Mesendoderm (in vitro differentiated cells): Measurements from ENCODE around the gene CSNK1G1.
A peak's percentile ranks its signal among the peaks of the same experiment; 100 is the strongest.

Source experiments
- DNase-seq: peaks from one replicate; pipeline ENCODE4 v3.0.0; 2013
- H2AK5ac ChIP-seq: 2 replicates; pipeline ENCODE4 v1.6.1; 2013; ENCODE audit warnings: low read length, inconsistent platforms
- H2BK120ac ChIP-seq: 2 replicates; pipeline ENCODE4 v1.6.1; 2013; ENCODE audit warnings: low read depth, mild to moderate bottlenecking, low read length, moderate library complexity, mixed read lengths
- H2BK15ac ChIP-seq: replicated peaks from 2 replicates; pipeline ENCODE4 v1.6.1; 2013; ENCODE audit warnings: low read depth, mild to moderate bottlenecking, moderate library complexity
- H2BK5ac ChIP-seq: 2 replicates; pipeline ENCODE4 v1.6.1; 2013; ENCODE audit warnings: low read length, inconsistent platforms
- H3K18ac ChIP-seq: 2 replicates; pipeline ENCODE4 v1.6.1; 2013; ENCODE audit warnings: mild to moderate bottlenecking, low read length, mixed read lengths
- H3K23ac ChIP-seq: one replicate; pipeline ENCODE4 v1.6.1; 2013; ENCODE audit warnings: low read length
- H3K27ac ChIP-seq: 2 replicates; pipeline ENCODE4 v1.5.1; 2013; ENCODE audit warnings: low read depth, mild to moderate bottlenecking, inconsistent platforms, low read length, moderate library complexity
- H3K27me3 ChIP-seq: 2 replicates; pipeline ENCODE4 v1.6.1; 2013; ENCODE audit warnings: low read length, control low read depth, mild to moderate bottlenecking, inconsistent platforms; ENCODE audit not compliant: insufficient read depth, poor library complexity
- H3K36me3 ChIP-seq: 2 replicates; pipeline ENCODE4 v1.6.1; 2013; ENCODE audit warnings: low read length, inconsistent platforms; ENCODE audit not compliant: control insufficient read depth, insufficient read depth
- H3K4ac ChIP-seq: one replicate; pipeline ENCODE4 v1.6.1; 2013; ENCODE audit warnings: low read depth, mild to moderate bottlenecking, low read length, moderate library complexity
- H3K4me1 ChIP-seq: 2 replicates; pipeline ENCODE4 v1.6.1; 2013; ENCODE audit warnings: low read depth, low read length, inconsistent platforms; ENCODE audit not compliant: control insufficient read depth
- H3K4me2 ChIP-seq: 2 replicates; pipeline ENCODE4 v1.6.1; 2013; ENCODE audit warnings: low read length
- H3K4me3 ChIP-seq: 2 replicates; pipeline ENCODE4 v1.5.1; 2013; ENCODE audit warnings: mild to moderate bottlenecking, low read length
- H3K56ac ChIP-seq: one replicate; pipeline ENCODE4 v1.6.1; 2013; ENCODE audit warnings: low read length
- H3K79me1 ChIP-seq: 2 replicates; pipeline ENCODE4 v1.6.1; 2013; ENCODE audit warnings: low read length, inconsistent platforms
- H3K79me2 ChIP-seq: 2 replicates; pipeline ENCODE4 v1.6.1; 2013; ENCODE audit warnings: mild to moderate bottlenecking, low read length; ENCODE audit not compliant: control insufficient read depth, insufficient read depth
- H3K9ac ChIP-seq: 2 replicates; pipeline ENCODE4 v1.6.1; 2013; ENCODE audit warnings: low read length, inconsistent platforms
- H4K5ac ChIP-seq: one replicate; pipeline ENCODE4 v1.6.1; 2013; ENCODE audit warnings: low read length
- H4K8ac ChIP-seq: one replicate; pipeline ENCODE4 v1.6.1; 2013; ENCODE audit warnings: low read depth, mild to moderate bottlenecking, control low read depth, low read length, moderate library complexity
- whole genome bisulfite sequencing: extraction: QIAGEN DNeasy Blood & Tissue Kit; methylation state at CpG from one replicate; pipeline ENCODE4 v1.1.7; 2013; ENCODE audit warnings: low lambda C conversion rate, missing lambda C conversion rate; ENCODE audit not compliant: insufficient coverage; ENCODE audit errors: extremely low coverage; 5-methylcytosine and 5-hydroxymethylcytosine counted together

Gene CSNK1G1

DNA sequence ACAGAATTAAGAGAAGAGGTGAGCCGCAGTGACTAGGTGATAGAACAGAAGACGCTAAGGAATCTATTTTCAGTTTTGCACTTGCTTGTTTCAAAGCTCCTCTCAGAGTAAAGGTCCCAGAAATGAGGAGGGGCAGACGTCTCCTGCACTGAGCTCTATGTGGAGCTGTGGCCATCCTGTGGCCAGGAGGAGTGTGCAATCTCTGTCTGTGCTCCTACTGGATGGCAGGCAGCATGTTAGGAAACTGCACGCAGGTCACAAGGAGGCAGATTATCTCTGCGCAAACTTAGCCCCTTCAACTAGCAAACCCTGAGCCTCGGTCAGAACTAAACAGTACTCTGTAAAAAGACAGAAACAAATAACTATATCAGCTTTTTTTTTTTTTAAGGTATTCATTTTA lies 162.0 kb downstream of the CSNK1G1 start:
- Histone ChIP-seq H2BK15ac (no peak overlapping the region), H3K27ac (no peak overlapping the region), H3K9ac (no peak overlapping the region), H2BK5ac (no peak overlapping the region), H3K36me3 (no peaks in the 10 kb centered on the region), H3K79me2 (no peaks in the 10 kb centered on the region), H3K4me3 (no peak overlapping the region), H2BK120ac (no peak overlapping the region), H3K4me1 (no peaks in the 10 kb centered on the region), H3K23ac (no peak overlapping the region), H3K56ac (no peak overlapping the region), H3K18ac (no peak overlapping the region), H2AK5ac (no peak overlapping the region), H3K4ac (no peak overlapping the region), H3K27me3 (no peaks in the 10 kb centered on the region), H3K79me1 (no peaks in the 10 kb centered on the region), H3K4me2 (no peak overlapping the region), H4K5ac (no peak overlapping the region), H4K8ac (no peak overlapping the region)
- DNase-seq: peak; percentile 37
- WGBS: no CpG with 5 or more reads among the region's 6 CpGs

DNA sequence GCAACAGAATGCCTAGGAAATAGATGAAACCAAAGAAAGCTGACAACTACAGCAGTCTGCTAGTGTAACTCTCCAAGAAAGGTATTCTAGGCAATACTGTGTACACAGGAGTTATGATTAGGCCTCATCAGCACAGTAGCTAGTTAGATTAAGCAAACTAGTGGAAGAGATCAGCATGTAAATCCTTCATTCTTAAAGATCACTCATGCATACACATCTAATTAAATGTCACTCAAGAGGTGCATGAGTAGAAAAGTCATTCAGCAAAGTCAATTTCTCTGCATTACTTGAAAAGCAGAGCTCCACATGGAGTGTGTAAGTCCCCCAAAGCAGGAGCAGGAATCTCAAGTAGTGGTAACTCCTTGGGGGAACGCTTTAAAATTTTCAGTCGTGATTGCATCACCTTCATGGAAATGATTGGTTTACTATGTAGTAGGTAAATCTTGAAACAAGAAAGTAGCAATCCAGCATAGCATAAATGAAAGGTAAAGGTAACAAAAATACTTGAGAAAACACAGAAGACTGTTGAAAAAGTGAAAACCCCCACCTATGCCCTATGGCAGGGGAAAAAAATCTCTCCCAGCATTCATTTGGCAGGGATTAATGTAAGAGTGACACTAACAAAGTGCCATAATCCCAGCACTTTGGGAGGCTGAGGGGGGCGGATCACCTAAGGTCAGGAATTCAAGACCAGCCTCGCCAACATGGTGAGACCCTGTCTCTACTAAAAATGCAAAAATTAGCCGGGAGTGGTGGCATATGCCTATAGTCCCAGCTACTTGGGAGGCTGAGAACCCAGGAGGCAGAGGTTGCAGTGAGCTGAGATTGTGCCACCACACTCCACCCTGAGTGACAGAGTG lies 163.8 kb downstream of the CSNK1G1 start:
- Histone ChIP-seq H3K4me1 (no peaks in the 10 kb centered on the region), H3K4me3 (no peak overlapping the region), H3K18ac (no peak overlapping the region), H3K79me2 (no peaks in the 10 kb centered on the region), H2BK5ac (no peak overlapping the region), H4K8ac (no peak overlapping the region), H3K79me1 (no peaks in the 10 kb centered on the region), H3K23ac (no peak overlapping the region), H2BK15ac (no peak overlapping the region), H3K27me3 (no peaks in the 10 kb centered on the region), H3K9ac (no peak overlapping the region), H3K27ac (no peak overlapping the region), H3K4ac (no peak overlapping the region), H3K56ac (no peak overlapping the region), H3K4me2 (no peak overlapping the region), H2AK5ac (no peak overlapping the region), H3K36me3 (no peaks in the 10 kb centered on the region), H2BK120ac (no peak overlapping the region), H4K5ac (no peak overlapping the region)
- no peak for DNase-seq
- WGBS: no CpG with 5 or more reads among the region's 5 CpGs

DNA sequence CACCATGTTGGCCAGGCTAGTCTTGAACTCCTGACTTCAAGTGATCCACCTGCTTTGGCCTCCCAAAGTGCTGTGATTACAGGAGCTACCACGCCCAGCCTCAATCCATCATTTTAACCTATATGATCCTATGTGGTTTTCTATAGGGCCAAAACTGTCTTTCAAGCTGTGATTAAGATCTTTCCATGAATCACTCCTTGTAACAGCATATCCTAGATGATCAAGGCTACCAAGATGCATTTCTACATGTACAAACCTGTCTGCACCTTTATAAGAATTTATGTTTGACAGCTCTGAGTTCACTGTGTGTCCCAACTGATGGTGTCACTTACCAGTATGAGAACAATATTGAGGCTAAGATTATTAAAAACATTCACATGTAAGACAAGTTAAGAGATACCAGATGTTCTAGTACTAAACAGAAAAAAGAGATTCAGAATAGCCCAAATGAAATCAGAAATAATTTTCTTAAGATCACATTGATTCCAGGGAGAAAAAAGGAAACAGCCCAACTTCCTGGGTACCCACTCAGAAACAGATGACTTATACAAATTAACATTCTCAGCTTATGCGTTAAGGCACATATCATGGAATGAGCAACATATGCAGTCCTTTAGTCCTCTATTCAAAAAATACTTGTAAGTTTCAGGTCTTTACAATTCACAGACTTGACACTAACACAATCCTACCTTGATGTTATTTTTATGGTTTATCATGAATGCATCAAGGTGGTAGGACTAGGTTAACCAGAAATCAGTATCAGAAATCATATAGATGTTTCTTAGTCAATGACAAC lies 168.4 kb downstream of the CSNK1G1 start:
- no peak overlapping the region for H3K56ac ChIP-seq
- no peaks in the 10 kb centered on the region for H3K27me3 ChIP-seq
- no peaks in the 10 kb centered on the region for H3K79me1 ChIP-seq
- no peak overlapping the region for H3K4ac ChIP-seq
- H3K23ac ChIP-seq: no peak overlapping the region
- no peak overlapping the region for H3K18ac ChIP-seq
- no peaks in the 10 kb centered on the region for H3K4me1 ChIP-seq
- no CpG with 5 or more reads among the region's 2 CpGs for WGBS
- no peaks in the 10 kb centered on the region for H3K79me2 ChIP-seq
- H4K5ac ChIP-seq: no peak overlapping the region
- no peak overlapping the region for H3K4me2 ChIP-seq
- H3K27ac ChIP-seq: no peak overlapping the region
- H2AK5ac ChIP-seq: no peak overlapping the region
- no peak overlapping the region for H3K9ac ChIP-seq
- no peak overlapping the region for H4K8ac ChIP-seq
- no peak overlapping the region for H2BK5ac ChIP-seq
- H2BK120ac ChIP-seq: no peak overlapping the region
- H3K36me3 ChIP-seq: no peaks in the 10 kb centered on the region
- no peak overlapping the region for H2BK15ac ChIP-seq
- DNase-seq: no peak
- H3K4me3 ChIP-seq: no peak overlapping the region

DNA sequence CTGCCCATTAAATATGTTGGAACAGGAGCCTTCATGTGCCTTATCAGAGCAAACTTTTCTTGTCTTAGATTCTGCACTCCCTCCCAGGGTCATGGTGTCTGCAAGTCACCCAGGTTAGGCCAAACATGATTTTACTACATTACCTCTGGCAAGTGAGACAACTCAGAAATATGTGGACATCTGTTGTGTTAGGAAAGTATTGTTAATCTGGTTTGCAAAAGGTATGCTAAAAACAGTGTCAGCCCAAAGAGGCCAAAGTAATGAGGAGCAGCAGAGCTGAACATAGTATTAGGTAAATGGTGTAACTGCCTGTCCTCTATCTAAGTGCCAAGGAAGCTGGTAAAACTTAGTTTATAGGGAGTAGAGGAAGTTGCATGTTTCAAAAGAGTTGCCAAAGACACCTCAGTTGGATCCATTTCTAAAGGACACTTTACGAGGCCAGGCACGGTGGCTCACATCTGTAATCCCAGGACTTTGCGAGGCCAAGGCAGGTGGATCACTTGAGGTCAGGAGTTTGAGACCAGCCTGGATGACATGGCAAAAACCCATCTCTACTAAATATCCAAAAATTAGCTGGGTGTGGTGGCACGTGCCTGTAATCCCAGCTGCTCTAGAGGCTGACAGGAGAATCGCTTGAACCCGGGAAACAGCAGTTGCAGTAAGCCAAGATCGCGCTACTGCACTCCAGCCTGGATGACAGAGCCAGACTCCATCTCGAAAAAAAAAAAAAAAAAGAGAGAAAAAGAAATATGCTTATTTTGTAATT lies 170.6 kb downstream of the CSNK1G1 start:
- Histone ChIP-seq H3K27ac (no peak overlapping the region), H4K8ac (no peak overlapping the region), H4K5ac (no peak overlapping the region), H2BK15ac (no peak overlapping the region), H3K4me1 (no peaks in the 10 kb centered on the region), H3K4me2 (no peak overlapping the region), H3K18ac (no peak overlapping the region), H3K27me3 (no peaks in the 10 kb centered on the region), H3K79me2 (no peaks in the 10 kb centered on the region), H2BK5ac (no peak overlapping the region), H2BK120ac (no peak overlapping the region), H3K79me1 (no peaks in the 10 kb centered on the region), H3K36me3 (no peaks in the 10 kb centered on the region), H3K4ac (no peak overlapping the region), H3K23ac (no peak overlapping the region), H3K4me3 (no peak overlapping the region), H3K56ac (no peak overlapping the region), H3K9ac (no peak overlapping the region), H2AK5ac (no peak overlapping the region)
- DNase-seq: no peak
- no CpG with 5 or more reads among the region's 9 CpGs for WGBS

DNA sequence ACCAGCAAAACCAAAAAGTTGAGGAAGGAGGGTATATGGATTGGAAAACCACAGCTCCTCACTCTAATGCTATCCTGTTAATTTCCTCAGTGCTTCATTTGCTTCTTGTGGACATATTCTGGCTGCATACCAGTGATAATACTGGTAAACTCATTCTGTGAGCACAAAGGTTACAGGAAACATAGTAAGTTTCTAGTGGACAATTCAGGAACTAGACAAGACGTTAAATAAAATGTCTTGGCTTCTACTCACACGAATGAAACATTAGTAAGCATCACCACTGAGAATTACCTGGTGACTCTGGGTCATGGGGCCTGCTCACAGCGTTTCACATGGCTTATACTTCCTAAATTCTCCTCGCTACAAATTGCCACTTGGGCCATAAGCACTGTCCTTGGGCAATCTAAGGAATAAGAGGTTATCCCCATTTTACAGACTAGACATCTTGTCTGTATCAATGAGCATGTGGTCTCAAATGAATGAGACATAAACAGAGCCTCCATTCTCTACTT lies 173.1 kb downstream of the CSNK1G1 start:
- Histone ChIP-seq H3K27ac (no peak overlapping the region), H3K18ac (no peak overlapping the region), H2BK120ac (no peak overlapping the region), H2BK15ac (no peak overlapping the region), H3K4me1 (no peaks in the 10 kb centered on the region), H3K27me3 (no peaks in the 10 kb centered on the region), H4K5ac (no peak overlapping the region), H4K8ac (no peak overlapping the region), H3K4me2 (no peak overlapping the region), H3K4me3 (no peak overlapping the region), H2BK5ac (no peak overlapping the region), H3K4ac (no peak overlapping the region), H3K56ac (no peak overlapping the region), H3K79me2 (no peaks in the 10 kb centered on the region), H3K23ac (no peak overlapping the region), H3K36me3 (no peaks in the 10 kb centered on the region), H2AK5ac (no peak overlapping the region), H3K9ac (no peak overlapping the region), H3K79me1 (no peaks in the 10 kb centered on the region)
- DNase-seq: no peak
- WGBS: no CpG with 5 or more reads among the region's 4 CpGs
